ENCODE results near the gene DCLK3.

Gene DCLK3

DNA sequence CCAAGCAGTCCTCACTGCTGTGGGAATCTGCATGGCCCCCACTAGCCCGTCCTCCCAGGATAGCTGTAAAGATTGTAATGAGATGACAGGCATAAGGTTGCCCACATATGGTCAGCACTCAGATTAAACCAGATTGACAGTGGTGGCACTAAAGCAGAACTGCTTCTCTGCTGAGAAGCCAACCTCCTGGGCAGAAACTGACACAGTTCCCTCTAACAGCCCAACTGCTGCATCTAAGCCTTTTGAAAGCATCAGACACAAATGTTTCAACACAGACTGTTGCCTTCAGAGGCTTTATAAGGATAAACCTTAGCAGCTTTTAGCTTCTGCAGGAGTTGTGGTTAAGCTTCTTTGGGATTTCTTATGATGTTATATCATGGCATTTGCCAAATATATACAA is 13.0 kb downstream of the DCLK3 start:
- no peaks in the 10 kb centered on the region for H3K9me3 ChIP-seq (ENCODE audit: low read length)
- H3K9me2 ChIP-seq (ENCODE audit: low read depth, low read length): no peaks in the 10 kb centered on the region
- H3F3A ChIP-seq (ENCODE audit: insufficient read depth, low read length): no peaks in the 10 kb centered on the region
- no peak overlapping the region for H2AFZ ChIP-seq (ENCODE audit: low read length)
- H3K36me3 ChIP-seq (ENCODE audit: insufficient read depth, low read length): no peaks in the 10 kb centered on the region
- no peaks in the 10 kb centered on the region for H3K79me2 ChIP-seq (ENCODE audit: insufficient read depth, low read length)
- no peak overlapping the region for H3K9ac ChIP-seq (ENCODE audit: low read length)
- H3K4me3 ChIP-seq (ENCODE audit: low read depth, low read length, poor library complexity, severe bottlenecking): no peak overlapping the region
- H3K4me2 ChIP-seq (ENCODE audit: low read length): no peak overlapping the region
- no peak overlapping the region for H3K27ac ChIP-seq (ENCODE audit: low read depth, low read length, poor library complexity, severe bottlenecking)
- TF ChIP-seq EZH2 (IDR thresholded peaks at IDR 0.05; ENCODE audit: borderline replicate concordance, low read length): no peak
- TF ChIP-seq, protein P1, sequence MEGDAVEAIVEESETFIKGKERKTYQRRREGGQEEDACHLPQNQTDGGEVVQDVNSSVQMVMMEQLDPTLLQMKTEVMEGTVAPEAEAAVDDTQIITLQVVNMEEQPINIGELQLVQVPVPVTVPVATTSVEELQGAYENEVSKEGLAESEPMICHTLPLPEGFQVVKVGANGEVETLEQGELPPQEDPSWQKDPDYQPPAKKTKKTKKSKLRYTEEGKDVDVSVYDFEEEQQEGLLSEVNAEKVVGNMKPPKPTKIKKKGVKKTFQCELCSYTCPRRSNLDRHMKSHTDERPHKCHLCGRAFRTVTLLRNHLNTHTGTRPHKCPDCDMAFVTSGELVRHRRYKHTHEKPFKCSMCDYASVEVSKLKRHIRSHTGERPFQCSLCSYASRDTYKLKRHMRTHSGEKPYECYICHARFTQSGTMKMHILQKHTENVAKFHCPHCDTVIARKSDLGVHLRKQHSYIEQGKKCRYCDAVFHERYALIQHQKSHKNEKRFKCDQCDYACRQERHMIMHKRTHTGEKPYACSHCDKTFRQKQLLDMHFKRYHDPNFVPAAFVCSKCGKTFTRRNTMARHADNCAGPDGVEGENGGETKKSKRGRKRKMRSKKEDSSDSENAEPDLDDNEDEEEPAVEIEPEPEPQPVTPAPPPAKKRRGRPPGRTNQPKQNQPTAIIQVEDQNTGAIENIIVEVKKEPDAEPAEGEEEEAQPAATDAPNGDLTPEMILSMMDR (IDR thresholded peaks at IDR 0.05; ENCODE audit: low read length): no peak
- H3K27me3 ChIP-seq (ENCODE audit: insufficient read depth, low read length): no peaks in the 10 kb centered on the region; the same call in 1 of the 2 replicates
- no peaks in the 10 kb centered on the region for H3K4me1 ChIP-seq (ENCODE audit: insufficient read depth, low read length, severe bottlenecking)
- H4K20me1 ChIP-seq (ENCODE audit: insufficient read depth, low read length): no peaks in the 10 kb centered on the region

DNA sequence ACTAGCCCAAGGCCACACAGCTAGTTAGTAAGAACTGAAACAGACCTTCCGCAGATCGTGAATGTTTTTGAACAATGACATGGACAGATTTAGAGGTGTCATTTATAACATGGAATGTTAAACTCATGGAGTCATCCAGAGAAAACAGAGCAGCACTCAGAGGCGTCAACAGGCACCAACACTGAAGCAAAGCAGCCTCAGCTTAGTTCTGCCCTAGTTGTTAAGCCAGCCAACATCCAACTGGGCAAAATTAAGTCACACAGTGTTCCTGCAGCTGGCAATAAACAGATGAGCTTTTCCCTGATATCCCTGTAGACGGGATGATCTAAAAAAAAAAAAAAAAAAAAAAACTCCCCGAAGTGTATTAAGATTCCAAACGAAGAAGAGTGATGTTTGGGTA is 13.6 kb downstream of the DCLK3 start:
- Histone ChIP-seq H3K4me3 (ENCODE audit: low read depth, low read length, poor library complexity, severe bottlenecking) (no peak overlapping the region), H2AFZ (ENCODE audit: low read length) (no peak overlapping the region), H3K27me3 (ENCODE audit: insufficient read depth, low read length) (no peaks in the 10 kb centered on the region; the same call in 1 of the 2 replicates), H3K36me3 (ENCODE audit: insufficient read depth, low read length) (no peaks in the 10 kb centered on the region), H3K4me2 (ENCODE audit: low read length) (no peak overlapping the region), H3K9me3 (ENCODE audit: low read length) (no peaks in the 10 kb centered on the region), H3K79me2 (ENCODE audit: insufficient read depth, low read length) (no peaks in the 10 kb centered on the region), H3K9ac (ENCODE audit: low read length) (no peak overlapping the region), H3K27ac (ENCODE audit: low read depth, low read length, poor library complexity, severe bottlenecking) (no peak overlapping the region), H3K4me1 (ENCODE audit: insufficient read depth, low read length, severe bottlenecking) (no peaks in the 10 kb centered on the region), H4K20me1 (ENCODE audit: insufficient read depth, low read length) (no peaks in the 10 kb centered on the region), H3K9me2 (ENCODE audit: low read depth, low read length) (no peaks in the 10 kb centered on the region), H3F3A (ENCODE audit: insufficient read depth, low read length) (no peaks in the 10 kb centered on the region)
- TF ChIP-seq EZH2 (IDR thresholded peaks at IDR 0.05; ENCODE audit: borderline replicate concordance, low read length): no peak
- TF ChIP-seq, protein P1 (IDR thresholded peaks at IDR 0.05; ENCODE audit: low read length): no peak

- Histone ChIP-seq H3K4me1 (ENCODE audit: insufficient read depth, low read length, severe bottlenecking) (no peaks in the 10 kb centered on the region), H3K27me3 (ENCODE audit: insufficient read depth, low read length) (no peaks in the 10 kb centered on the region; the same call in 1 of the 2 replicates), H3K9ac (ENCODE audit: low read length) (no peak overlapping the region)
Observed at GRCh38 chr3:36744763-36745162, 19.6 kb downstream of the DCLK3 start.

More at GRCh38 chr3:36744763-36745162, 19.6 kb downstream of the DCLK3 start:
- H3K79me2 ChIP-seq (ENCODE audit: insufficient read depth, low read length): no peaks in the 10 kb centered on the region
- H3K27ac ChIP-seq (ENCODE audit: low read depth, low read length, poor library complexity, severe bottlenecking): no peak overlapping the region
- no peak overlapping the region for H3K4me2 ChIP-seq (ENCODE audit: low read length)
- H2AFZ ChIP-seq (ENCODE audit: low read length): no peak overlapping the region
- TF ChIP-seq EZH2 (IDR thresholded peaks at IDR 0.05; ENCODE audit: borderline replicate concordance, low read length): no peak
- TF ChIP-seq, protein P1 (IDR thresholded peaks at IDR 0.05; ENCODE audit: low read length): no peak
- H3K9me2 ChIP-seq (ENCODE audit: low read depth, low read length): no peaks in the 10 kb centered on the region
- H4K20me1 ChIP-seq (ENCODE audit: insufficient read depth, low read length): no peaks in the 10 kb centered on the region
- H3F3A ChIP-seq (ENCODE audit: insufficient read depth, low read length): no peaks in the 10 kb centered on the region
- no peak overlapping the region for H3K4me3 ChIP-seq (ENCODE audit: low read depth, low read length, poor library complexity, severe bottlenecking)
- H3K36me3 ChIP-seq (ENCODE audit: insufficient read depth, low read length): no peaks in the 10 kb centered on the region
- no peaks in the 10 kb centered on the region for H3K9me3 ChIP-seq (ENCODE audit: low read length)

Data from OCI-LY1 (cell line).